AG04450 (cell line): ENCODE measurements around the gene DRC7. TPM values are rescaled to one million over a fixed set of nuclear protein-coding genes. Genes with fewer than 3 reads are reported as not detected.
A peak's percentile ranks its signal among the peaks of the same experiment; 100 is the strongest.

Source experiments
- CTCF ChIA-PET: fragments of 300-600, 350-600 bp; formaldehyde crosslinking; extraction: SDS; loops from one replicate; lab custom pipeline; 2022; ENCODE audit warnings: antibody characterized with exemption, inconsistent platforms; lab: Charles Lee
- POLR2A ChIA-PET: fragments of 350-600 bp; formaldehyde crosslinking; extraction: SDS; loops from one replicate; lab custom pipeline; 2021; ENCODE audit warnings: antibody characterized with exemption, inconsistent platforms; lab: Yijun Ruan, JAX
- DNase-seq: peaks from one replicate; pipeline ENCODE4 v3.0.0-alpha.2; 2011; ENCODE audit warnings: low read depth, low spot score
- H3K27ac ChIP-seq: one replicate; pipeline ENCODE4 v1.5.1; 2012; ENCODE audit warnings: low read depth, low read length, control low read depth
- H3K27me3 ChIP-seq: one replicate; pipeline ENCODE4 v1.6.0; 2012; ENCODE audit warnings: low read length; ENCODE audit not compliant: control insufficient read depth, insufficient read depth
- H3K4me3 ChIP-seq: 2 replicates; pipeline ENCODE4 v1.5.1; 2011; ENCODE audit warnings: mild to moderate bottlenecking, low read depth, low read length, control low read depth
- H3K9me3 ChIP-seq: 2 replicates; pipeline ENCODE4 v1.5.1; 2012; ENCODE audit warnings: low read length; ENCODE audit not compliant: control insufficient read depth, insufficient read depth
- CTCF ChIP-seq: IDR thresholded peaks from 2 replicates; pipeline ENCODE4 v1.5.1; 2011; ENCODE audit warnings: low read depth, low read length, control low read depth, inconsistent platforms
- polyA plus RNA-seq: library from polyadenylated mRNA; depleted of rRNA; stranded (reverse); fragments of >200 nt; gene quantifications from 2 replicates; pipeline ENCODE4 v1.2.3, GENCODE V29; 2011

The DRC7 gene
- polyA plus RNA-seq, 1 experiment, result not detected

GRCh38 chr16:57732714-57733113 lies 38.1 kb downstream of the DRC7 start:
- POLR2A ChIA-PET, result no interaction called here
- CTCF ChIA-PET, result no interaction called here

GRCh38 chr16:57734308-57734924 lies 39.8 kb downstream of the DRC7 start:
- CTCF ChIA-PET, result interaction anchor here (0.6 to 1.2 kb wide), 2 partner anchors 143 to 156 kb away, joined by 5 to 6 read pairs; no protein-coding TSS in a partner anchor
- peak overlapping the region; percentile 81 for H3K27ac ChIP-seq
- peak overlapping the region; percentile 82 for H3K4me3 ChIP-seq
- TF ChIP-seq CTCF, result no peak
- peaks cover 3% of the 10 kb centered on the region; the same call in 1 of the 2 replicates for H3K9me3 ChIP-seq
- DNase-seq, result no peak
- POLR2A ChIA-PET, result interaction anchor here (0.8 to 1.2 kb wide), 3 partner anchors 18 to 287 kb away, joined by 3 to 4 read pairs (median 3); partner anchors contain the start of genes CIAPIN1 and COQ9
- no peaks in the 10 kb centered on the region for H3K27me3 ChIP-seq

More at GRCh38 chr16:57732714-57733113, 38.1 kb downstream of the DRC7 start:
- Histone ChIP-seq H3K27ac (no peak overlapping the region), H3K4me3 (no peak overlapping the region), H3K9me3 (peaks cover 3% of the 10 kb centered on the region; the same call in 1 of the 2 replicates), H3K27me3 (no peaks in the 10 kb centered on the region)
- no peak for TF ChIP-seq CTCF
- DNase-seq, result no peak

GRCh38 chr16:57734925-57735754 lies 40.5 kb downstream of the DRC7 start:
- POLR2A ChIA-PET, result interaction anchor here (0.6 to 1.3 kb wide), 9 partner anchors 10 to 288 kb away, joined by 3 to 5 read pairs (median 3); partner anchors contain the start of genes CIAPIN1 and COQ9
- peak; percentile 100 for DNase-seq
- peak overlapping the region; percentile 94 for H3K4me3 ChIP-seq

DNA sequence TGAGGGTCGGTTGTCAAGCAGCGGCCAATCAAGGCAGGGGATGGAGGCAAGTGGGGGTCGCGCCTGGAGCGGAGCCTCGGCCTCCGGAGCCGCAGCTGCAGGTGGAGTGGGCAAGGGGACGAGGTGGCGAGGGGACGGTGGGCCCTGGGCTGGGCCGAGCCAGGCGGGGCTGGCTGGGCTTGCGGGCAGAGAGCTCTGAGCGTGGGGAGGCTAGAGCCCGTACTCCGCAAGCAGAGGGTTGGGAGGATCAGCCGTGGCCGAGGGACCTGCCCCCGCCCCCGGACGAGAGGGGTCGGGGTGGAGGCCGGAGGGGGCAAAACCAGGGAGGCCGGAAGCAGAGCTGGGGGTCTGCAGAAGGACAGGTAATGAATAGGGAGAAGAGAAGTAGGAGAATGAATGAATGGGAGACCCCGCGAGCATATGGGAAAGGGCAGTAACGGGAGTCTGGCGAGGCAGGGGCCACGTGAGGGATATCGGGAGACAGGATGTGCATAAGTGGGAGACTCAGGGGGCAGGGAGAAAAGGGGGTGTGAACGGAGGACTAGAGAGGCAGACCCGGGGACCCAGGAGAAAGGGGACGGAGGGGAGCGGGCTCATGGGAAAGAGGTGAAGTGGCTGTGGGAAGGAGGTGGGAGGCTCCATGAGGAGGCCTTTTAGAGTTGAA lies 41.3 kb downstream of the DRC7 start, which contains the start of gene KATNB1:
TSS of gene KATNB1 (plus strand) at position 16 of the 664 bp plus-strand sequence. CDS start 1,474 bp downstream, outside the sequence.
- ChIA-PET POLR2A (interaction anchor here (0.6 to 1.3 kb wide), 10 partner anchors 11 to 289 kb away, joined by 3 to 5 read pairs (median 3); partner anchors contain the start of genes CIAPIN1 and COQ9), CTCF (interaction anchor here (0.9 to 2.9 kb wide), 9 partner anchors 21 to 274 kb away, joined by 3 to 17 read pairs (median 6); partner anchors contain the start of gene POLR2C)
- no peaks in the 10 kb centered on the region for H3K27me3 ChIP-seq
- DNase-seq, result no peak
- H3K27ac ChIP-seq, result peak within 1 kb of the TSS; percentile 95
- no peak for TF ChIP-seq CTCF
- H3K9me3 ChIP-seq, result peaks cover 3% of the 10 kb centered on the region; the same call in 1 of the 2 replicates
- H3K4me3 ChIP-seq, result peak within 1 kb of the TSS; percentile 94

More at GRCh38 chr16:57734925-57735754, 40.5 kb downstream of the DRC7 start:
- Histone ChIP-seq H3K27me3 (no peaks in the 10 kb centered on the region), H3K9me3 (peaks cover 3% of the 10 kb centered on the region; the same call in 1 of the 2 replicates), H3K27ac (peak overlapping the region; percentile 95)
- CTCF ChIA-PET, result interaction anchor here (0.6 to 2.9 kb wide), 6 partner anchors 9 to 158 kb away, joined by 3 to 17 read pairs (median 6); no protein-coding TSS in a partner anchor
- no peak for TF ChIP-seq CTCF
